Measurements from ENCODE around the gene HYAL3.
"Not testable (repeated sequence)": the region's sequence is repeated elsewhere in the genome, so short reads cannot be mapped to it uniquely, and the experiment has no call there.

HYAL3 gene

DNA sequence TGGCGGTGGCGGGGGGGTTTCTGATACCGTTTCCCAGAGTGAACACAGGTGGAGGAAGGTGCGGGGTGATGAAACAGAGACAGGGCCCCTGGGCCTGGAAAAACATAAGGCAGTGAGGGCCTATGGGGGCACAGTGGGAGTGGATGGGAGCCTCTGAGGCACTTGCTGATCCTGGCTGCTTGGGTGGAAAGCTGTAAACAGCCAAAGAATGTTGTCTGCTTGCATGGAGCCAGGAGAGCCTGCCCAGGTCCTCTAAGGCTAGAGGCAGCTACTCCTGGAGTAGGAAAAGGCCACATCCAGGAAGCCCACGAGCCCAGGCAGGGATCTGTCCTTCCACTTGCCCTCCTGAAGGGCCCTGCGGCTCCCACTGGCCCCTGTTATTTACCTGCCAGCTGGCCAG is 33.2 kb downstream of the HYAL3 start:
- no peak overlapping the region for H3K4me3 ChIP-seq (ENCODE audit: control insufficient read depth, low read depth, low read length)
- DNase-seq (ENCODE audit: low read depth) = no peak
- TF ChIP-seq CTCF (IDR thresholded peaks at IDR 0.05; ENCODE audit: control insufficient read depth, insufficient read depth, low read depth, low read length, missing control alignments) = no peak

GRCh38 chr3:50265571-50265970 is 33.6 kb downstream of the HYAL3 start:
- TF ChIP-seq CTCF (IDR thresholded peaks at IDR 0.05; ENCODE audit: control insufficient read depth, insufficient read depth, low read depth, low read length, missing control alignments) = no peak
- no peak overlapping the region for H3K4me3 ChIP-seq (ENCODE audit: control insufficient read depth, low read depth, low read length)
- no peak for DNase-seq (ENCODE audit: low read depth)

DNA sequence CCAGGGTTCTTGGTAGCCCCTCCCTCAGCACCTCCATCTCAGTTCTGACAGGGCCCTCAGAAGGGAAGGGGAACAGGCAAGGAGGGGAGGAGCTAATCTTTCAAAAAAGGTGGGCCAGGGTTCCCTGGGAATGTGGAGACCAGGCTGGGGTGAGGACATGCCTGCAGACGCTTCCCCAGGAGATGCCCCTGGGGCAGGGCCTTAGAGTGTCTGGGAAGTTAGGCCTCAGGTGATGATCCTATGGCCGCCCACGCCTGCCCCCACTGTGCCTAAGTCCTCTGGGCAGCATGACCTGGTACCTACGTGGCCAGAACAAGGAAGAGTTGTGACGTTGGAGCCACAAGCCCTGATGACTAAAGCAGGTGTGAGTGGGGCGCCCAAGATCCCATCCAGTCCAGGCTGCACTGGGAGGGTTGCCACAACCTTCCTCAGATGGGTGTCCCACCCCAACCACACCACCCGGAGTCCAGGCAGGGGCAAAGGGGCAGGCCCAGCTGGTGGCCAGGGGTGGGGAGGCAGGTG is 34.2 kb downstream of the HYAL3 start:
- no peak for TF ChIP-seq CTCF (IDR thresholded peaks at IDR 0.05; ENCODE audit: control insufficient read depth, insufficient read depth, low read depth, low read length, missing control alignments)
- DNase-seq (ENCODE audit: low read depth) = no peak
- no peak overlapping the region for H3K4me3 ChIP-seq (ENCODE audit: control insufficient read depth, low read depth, low read length)

DNA sequence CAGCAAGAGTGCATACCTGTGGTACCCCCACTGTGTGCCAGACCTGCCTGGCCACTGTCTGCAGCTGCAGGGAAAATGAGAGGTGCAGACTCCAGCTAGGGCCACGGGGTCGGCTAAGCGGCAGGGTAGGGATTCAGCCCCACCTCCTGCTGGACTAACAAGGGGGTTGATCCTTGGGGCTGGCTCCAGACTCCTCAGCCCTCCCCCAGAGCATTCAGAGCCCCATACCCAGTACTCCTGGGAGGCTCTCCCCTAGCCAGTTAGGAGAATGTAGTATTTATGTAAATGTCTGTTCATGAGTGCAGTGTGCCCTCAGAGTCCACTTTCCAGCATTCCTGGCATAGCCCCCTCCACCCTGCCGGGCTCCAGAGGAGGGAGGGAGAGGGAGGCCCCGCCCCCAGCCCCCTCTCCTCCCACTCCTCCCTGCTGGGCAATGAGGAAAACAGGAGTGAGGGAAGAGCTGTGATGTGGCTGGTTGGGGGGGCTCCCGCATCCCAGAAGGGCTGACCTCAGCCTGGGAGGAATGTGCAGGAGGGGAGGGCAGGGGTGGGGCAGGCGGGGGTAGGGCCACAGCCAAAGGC is 34.7 kb downstream of the HYAL3 start:
- no peak for TF ChIP-seq CTCF (IDR thresholded peaks at IDR 0.05; ENCODE audit: control insufficient read depth, insufficient read depth, low read depth, low read length, missing control alignments)
- DNase-seq (ENCODE audit: low read depth) = peak; percentile 73
- H3K4me3 ChIP-seq (ENCODE audit: control insufficient read depth, low read depth, low read length) = no peak overlapping the region

GRCh38 chr3:50263478-50264382 is 35.5 kb downstream of the HYAL3 start:
- TF ChIP-seq CTCF (IDR thresholded peaks at IDR 0.05; ENCODE audit: control insufficient read depth, insufficient read depth, low read depth, low read length, missing control alignments) = no peak
- DNase-seq (ENCODE audit: low read depth) = no peak
- no peak overlapping the region for H3K4me3 ChIP-seq (ENCODE audit: control insufficient read depth, low read depth, low read length)

DNA sequence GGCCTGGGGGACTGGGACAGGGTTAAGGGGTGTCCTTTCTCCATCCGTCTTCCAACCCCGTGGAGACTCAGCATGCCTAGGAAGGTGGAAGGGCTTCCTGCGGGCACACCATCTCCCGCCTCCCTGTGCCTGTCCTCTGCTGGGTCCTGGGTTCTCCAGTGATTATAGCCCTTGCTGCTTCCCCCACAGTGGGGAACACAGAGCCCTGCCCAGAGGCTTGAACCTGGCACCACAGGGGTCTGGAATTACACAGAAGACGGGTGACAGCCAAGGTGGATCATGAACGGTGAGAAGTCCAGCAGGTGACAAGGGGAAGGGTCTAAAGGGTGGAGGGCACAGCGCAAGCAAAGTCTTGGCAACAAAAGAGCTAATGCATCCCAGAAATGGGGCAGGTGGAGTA is 36.4 kb downstream of the HYAL3 start:
- no peak overlapping the region for H3K4me3 ChIP-seq (ENCODE audit: control insufficient read depth, low read depth, low read length)
- DNase-seq (ENCODE audit: low read depth) = no peak
- no peak for TF ChIP-seq CTCF (IDR thresholded peaks at IDR 0.05; ENCODE audit: control insufficient read depth, insufficient read depth, low read depth, low read length, missing control alignments)

DNA sequence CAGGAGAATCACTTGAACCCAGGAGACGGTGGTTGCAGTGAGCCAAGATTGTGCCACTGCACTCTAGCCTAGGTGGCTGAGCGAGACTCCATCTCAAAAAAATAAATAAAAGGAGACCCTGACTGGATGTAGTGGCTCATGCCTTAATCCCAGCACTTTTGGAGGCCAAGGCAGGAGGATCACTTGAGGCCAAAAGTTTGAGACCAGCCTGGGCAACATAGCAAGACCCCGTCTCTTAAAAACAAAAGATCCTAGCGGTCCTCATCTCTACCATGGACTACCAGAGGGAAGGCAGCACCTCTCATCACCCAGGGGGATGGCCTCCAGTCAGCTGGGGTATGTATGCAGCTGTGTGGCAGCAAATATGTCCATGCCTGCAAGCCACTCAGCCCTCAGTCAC is 37.0 kb downstream of the HYAL3 start:
- DNase-seq (ENCODE audit: low read depth) = not testable (repeated sequence)

More for the DNA sequence above, 37.0 kb downstream of the HYAL3 start:
- H3K4me3 ChIP-seq (ENCODE audit: control insufficient read depth, low read depth, low read length) = not testable (repeated sequence)

All from AG09309 (cell line).